ENCODE data around the gene GREB1. TPM values are rescaled to one million over a fixed set of nuclear protein-coding genes. Genes with fewer than 3 reads are reported as not detected.

Gene GREB1
- total and polyA plus RNA-seq, 2 of the 13 experiments (the other 11 are each of a cell fraction or from before 2014, with no cell fraction given) = 31.3 to 61.2 TPM

DNA sequence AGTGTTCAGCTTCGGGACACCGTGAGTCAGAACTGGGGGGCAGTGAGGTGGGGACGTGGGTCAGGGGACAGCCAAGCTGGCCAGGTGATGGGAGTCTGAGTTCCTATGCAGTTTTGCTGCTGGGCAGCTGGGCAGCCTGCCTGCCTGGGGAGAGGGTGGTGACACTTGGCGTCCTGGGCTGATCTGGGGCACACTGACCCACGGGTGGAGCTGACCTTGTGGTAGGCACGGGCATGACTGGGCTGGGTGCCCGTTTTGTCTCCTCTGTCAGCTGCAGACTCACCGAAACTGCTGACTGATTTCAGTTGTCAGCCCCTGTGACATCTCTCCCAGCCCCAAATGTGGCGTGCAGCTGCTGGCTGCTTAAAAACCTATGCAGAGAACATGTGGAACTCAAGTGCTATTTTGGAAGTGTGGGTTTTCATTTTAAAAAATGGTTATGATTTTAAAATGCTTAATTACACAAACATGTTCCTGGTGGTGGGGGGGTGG, 35.3 kb upstream of the GREB1 start (continued):
- TF ChIP-seq HNRNPUL1 (IDR thresholded peaks at IDR 0.05; ENCODE audit: low read depth, low read length) (no peak), MAFK (conservative IDR thresholded peaks at IDR 0.05 in 1 of 2, IDR thresholded peaks at IDR 0.05 in 1 of 2; ENCODE audit: low read length in 2 of 2) (peak in 1 of 2 experiments; percentile 34; a peak in 2 of 4 replicates), RFX5 (IDR thresholded peaks at IDR 0.05; ENCODE audit: low read depth, low read length) (0 out of 2 replicates have a peak, but pooled peaks have one; percentile 7), FOXP1 (IDR thresholded peaks at IDR 0.05) (no peak), FOXP1 (CRISPR knock-in tag; IDR thresholded peaks at IDR 0.05) (no peak), HNF4G (IDR thresholded peaks at IDR 0.05; ENCODE audit: borderline replicate concordance, low read depth, low read length) (peak; percentile 25; the same call in 1 of the 2 replicates), HNF4G (CRISPR knock-in tag; IDR thresholded peaks at IDR 0.05; ENCODE audit: borderline replicate concordance, low read depth) (no peak), FIP1L1 (IDR thresholded peaks at IDR 0.05; ENCODE audit: borderline replicate concordance, insufficient read depth, low read depth, low read length) (no peak), CBX5 (CRISPR knock-in tag; IDR thresholded peaks at IDR 0.05; ENCODE audit: borderline replicate concordance) (0 out of 2 replicates have a peak, but pooled peaks have one; percentile 53), DNMT1 (CRISPR knock-in tag; IDR thresholded peaks at IDR 0.05) (0 out of 2 replicates have a peak, but pooled peaks have one; percentile 60)
- TF ChIP-seq, protein P1, sequence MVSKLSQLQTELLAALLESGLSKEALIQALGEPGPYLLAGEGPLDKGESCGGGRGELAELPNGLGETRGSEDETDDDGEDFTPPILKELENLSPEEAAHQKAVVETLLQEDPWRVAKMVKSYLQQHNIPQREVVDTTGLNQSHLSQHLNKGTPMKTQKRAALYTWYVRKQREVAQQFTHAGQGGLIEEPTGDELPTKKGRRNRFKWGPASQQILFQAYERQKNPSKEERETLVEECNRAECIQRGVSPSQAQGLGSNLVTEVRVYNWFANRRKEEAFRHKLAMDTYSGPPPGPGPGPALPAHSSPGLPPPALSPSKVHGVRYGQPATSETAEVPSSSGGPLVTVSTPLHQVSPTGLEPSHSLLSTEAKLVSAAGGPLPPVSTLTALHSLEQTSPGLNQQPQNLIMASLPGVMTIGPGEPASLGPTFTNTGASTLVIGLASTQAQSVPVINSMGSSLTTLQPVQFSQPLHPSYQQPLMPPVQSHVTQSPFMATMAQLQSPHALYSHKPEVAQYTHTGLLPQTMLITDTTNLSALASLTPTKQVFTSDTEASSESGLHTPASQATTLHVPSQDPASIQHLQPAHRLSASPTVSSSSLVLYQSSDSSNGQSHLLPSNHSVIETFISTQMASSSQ (IDR thresholded peaks at IDR 0.05; ENCODE audit: low read depth) = no peak
- TF ChIP-seq, protein P1 (CRISPR knock-in tag; IDR thresholded peaks at IDR 0.05; ENCODE audit: borderline replicate concordance) = peak; percentile 27; the same call in 1 of the 2 replicates
- TF ChIP-seq, protein P2, sequence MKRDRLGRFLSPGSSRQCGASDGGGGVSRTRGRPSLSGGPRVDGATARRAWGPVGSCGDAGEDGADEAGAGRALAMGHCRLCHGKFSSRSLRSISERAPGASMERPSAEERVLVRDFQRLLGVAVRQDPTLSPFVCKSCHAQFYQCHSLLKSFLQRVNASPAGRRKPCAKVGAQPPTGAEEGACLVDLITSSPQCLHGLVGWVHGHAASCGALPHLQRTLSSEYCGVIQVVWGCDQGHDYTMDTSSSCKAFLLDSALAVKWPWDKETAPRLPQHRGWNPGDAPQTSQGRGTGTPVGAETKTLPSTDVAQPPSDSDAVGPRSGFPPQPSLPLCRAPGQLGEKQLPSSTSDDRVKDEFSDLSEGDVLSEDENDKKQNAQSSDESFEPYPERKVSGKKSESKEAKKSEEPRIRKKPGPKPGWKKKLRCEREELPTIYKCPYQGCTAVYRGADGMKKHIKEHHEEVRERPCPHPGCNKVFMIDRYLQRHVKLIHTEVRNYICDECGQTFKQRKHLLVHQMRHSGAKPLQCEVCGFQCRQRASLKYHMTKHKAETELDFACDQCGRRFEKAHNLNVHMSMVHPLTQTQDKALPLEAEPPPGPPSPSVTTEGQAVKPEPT (CRISPR knock-in tag; IDR thresholded peaks at IDR 0.05; ENCODE audit: low read depth) = no peak; the same call in 1 of the 2 replicates
- TF ChIP-seq, protein P3, sequence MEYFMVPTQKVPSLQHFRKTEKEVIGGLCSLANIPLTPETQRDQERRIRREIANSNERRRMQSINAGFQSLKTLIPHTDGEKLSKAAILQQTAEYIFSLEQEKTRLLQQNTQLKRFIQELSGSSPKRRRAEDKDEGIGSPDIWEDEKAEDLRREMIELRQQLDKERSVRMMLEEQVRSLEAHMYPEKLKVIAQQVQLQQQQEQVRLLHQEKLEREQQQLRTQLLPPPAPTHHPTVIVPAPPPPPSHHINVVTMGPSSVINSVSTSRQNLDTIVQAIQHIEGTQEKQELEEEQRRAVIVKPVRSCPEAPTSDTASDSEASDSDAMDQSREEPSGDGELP (IDR thresholded peaks at IDR 0.05; ENCODE audit: borderline replicate concordance, low read depth) = peak; percentile 38; the same call in 1 of the 2 replicates
- TF ChIP-seq, protein P4, sequence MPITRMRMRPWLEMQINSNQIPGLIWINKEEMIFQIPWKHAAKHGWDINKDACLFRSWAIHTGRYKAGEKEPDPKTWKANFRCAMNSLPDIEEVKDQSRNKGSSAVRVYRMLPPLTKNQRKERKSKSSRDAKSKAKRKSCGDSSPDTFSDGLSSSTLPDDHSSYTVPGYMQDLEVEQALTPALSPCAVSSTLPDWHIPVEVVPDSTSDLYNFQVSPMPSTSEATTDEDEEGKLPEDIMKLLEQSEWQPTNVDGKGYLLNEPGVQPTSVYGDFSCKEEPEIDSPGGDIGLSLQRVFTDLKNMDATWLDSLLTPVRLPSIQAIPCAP (CRISPR knock-in tag; IDR thresholded peaks at IDR 0.05; ENCODE audit: low read depth) = 0 out of 2 replicates have a peak, but pooled peaks have one; percentile 38
- TF ChIP-seq, protein P5, sequence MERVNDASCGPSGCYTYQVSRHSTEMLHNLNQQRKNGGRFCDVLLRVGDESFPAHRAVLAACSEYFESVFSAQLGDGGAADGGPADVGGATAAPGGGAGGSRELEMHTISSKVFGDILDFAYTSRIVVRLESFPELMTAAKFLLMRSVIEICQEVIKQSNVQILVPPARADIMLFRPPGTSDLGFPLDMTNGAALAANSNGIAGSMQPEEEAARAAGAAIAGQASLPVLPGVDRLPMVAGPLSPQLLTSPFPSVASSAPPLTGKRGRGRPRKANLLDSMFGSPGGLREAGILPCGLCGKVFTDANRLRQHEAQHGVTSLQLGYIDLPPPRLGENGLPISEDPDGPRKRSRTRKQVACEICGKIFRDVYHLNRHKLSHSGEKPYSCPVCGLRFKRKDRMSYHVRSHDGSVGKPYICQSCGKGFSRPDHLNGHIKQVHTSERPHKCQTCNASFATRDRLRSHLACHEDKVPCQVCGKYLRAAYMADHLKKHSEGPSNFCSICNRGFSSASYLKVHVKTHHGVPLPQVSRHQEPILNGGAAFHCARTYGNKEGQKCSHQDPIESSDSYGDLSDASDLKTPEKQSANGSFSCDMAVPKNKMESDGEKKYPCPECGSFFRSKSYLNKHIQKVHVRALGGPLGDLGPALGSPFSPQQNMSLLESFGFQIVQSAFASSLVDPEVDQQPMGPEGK (CRISPR knock-in tag; IDR thresholded peaks at IDR 0.05) = peak; percentile 79
- TF ChIP-seq, protein P6, sequence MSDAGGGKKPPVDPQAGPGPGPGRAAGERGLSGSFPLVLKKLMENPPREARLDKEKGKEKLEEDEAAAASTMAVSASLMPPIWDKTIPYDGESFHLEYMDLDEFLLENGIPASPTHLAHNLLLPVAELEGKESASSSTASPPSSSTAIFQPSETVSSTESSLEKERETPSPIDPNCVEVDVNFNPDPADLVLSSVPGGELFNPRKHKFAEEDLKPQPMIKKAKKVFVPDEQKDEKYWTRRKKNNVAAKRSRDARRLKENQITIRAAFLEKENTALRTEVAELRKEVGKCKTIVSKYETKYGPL (CRISPR knock-in tag; IDR thresholded peaks at IDR 0.05) = no peak

All from HepG2 (cell line).